Glomerular endothelial cell (primary cell): ENCODE data around the gene DUSP22. TPM values are rescaled to one million over a fixed set of nuclear protein-coding genes. Genes with fewer than 3 reads are reported as not detected.

Source experiments
- DNase-seq: peaks from one replicate; pipeline ENCODE4 v3.0.0-alpha.2; 2011; ENCODE audit warnings: low read depth, low spot score; ENCODE audit errors: extremely low read depth
- total RNA-seq: library from RNA; depleted of rRNA; stranded (reverse); fragments of >200 nt; gene quantifications from 2 replicates; pipeline ENCODE4 v1.2.3, GENCODE V29; 2015

Gene DUSP22
- total RNA-seq, 1 donor from 2014 or later = 44.1 TPM

DNA sequence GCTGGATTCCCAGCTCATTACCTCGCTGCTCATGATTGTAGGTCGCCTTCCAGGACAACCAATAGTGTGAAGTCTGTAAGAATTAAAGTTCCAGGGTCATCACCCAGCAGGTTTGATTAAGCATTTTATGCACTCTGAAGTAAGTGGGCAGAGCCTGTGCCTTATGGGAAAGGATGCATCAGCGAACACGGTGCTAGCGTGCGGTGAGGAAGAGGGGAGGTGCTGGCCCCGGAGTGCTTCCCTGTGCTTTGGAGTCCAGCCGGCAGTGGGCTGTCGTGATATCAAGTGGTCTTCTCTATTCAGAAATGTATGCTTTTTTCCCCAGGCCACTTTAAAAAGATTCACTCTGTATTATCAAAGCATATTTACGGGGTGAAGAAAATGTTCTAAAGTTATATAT lies 16.0 kb downstream of the DUSP22 start:
- DNase-seq = no peak

DNA sequence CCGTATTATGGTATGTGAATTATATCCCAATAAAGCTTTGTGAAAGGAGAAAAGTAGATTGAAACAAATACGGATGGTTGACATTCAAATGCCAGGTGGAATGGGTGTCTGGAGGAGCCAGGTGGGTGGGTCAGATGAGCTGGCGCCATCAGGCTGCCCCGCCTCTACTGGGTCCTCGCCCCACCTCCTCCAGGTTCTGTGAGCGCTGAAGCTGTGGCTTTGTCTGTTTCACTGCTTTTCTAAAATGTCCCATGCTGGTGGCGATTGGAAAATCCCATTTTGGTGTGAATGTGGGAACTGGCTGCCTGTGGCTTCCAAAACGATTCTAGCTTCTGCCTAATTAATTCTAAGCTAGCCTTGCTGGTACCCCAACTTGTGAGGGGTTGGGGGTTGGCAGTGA lies 16.5 kb downstream of the DUSP22 start:
- DNase-seq = no peak

DNA sequence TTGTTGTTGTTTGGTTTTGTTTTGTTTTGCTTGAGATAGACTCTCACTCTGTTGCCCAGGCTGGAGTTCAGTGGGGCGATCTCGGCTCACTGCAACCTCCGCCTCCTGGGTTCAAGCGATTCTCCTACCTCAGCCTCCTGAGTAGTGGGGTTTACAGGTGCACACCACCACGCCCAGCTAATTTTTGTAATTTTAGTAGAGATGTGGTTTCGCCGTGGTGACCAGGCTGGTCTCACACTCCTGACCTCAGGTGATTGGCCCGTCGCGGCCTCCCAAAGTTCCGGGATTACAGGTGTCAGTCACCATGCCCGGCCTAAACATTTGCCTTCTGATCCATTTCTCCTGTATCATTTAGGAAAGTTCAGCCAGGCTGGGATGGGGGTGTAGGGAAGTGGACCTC lies 17.7 kb downstream of the DUSP22 start:
- no peak for DNase-seq

DNA sequence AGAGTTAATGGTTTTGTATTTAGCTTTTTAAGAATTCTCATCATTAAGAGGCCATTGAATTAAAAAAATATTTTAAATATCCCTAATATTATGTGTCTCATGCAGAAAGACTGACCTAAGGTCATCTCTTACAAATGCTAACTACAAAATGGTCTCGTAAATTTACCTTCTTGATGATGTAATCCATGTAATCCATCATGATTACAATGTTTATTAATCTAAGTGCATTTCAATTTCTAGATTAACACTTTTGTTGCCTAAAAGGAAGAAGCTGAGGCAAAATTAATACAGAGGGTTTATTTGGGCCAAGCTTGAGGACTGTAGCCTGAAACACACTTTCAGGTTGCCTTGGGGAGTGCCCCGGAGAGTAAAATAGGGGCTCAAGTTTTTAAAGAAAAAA lies 18.4 kb downstream of the DUSP22 start:
- no peak for DNase-seq

DNA sequence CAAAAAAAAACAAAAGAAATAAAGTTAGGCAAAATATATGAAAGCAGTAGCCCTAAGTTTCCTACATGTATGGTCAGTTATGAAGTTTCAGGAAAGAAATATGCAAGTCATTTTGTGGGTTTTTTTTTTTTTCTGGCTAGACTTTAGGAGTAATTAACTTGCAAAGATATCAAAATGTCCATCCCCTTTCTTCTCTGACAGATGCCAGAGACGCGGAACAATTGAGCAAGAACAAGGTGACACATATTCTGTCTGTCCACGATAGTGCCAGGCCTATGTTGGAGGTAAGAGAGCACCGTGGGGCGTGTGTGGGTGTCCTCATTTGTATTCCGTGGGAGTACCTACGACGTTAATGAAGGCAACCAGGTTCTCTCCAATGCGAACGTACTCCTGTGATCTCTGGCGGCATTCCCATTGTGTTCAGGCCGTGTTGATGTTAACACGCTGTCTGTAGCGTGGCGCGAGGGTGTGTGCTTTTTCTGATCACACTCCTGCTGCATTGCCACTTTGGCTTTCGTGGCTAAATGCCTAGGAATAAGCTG lies 19.5 kb downstream of the DUSP22 start:
- no peak for DNase-seq

DNA sequence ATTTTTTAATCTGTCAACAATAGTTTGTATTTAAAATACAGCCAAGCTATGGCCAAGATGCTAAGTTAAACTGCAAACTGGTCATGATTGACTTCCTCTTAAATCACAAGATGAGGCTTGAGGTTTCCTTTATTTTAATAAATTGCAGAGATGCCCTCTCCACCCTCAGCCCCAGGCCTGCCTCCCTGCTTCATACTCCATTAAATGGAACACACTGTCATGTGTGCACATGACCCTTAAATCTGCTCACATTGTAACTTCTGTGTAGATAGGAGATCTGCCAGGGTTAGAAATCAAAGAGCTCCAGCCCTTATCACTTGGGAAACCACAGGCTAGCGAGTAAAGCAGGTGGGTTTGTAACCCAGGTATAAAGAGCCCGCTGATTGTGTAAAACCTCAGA lies 20.8 kb downstream of the DUSP22 start:
- DNase-seq = no peak

DNA sequence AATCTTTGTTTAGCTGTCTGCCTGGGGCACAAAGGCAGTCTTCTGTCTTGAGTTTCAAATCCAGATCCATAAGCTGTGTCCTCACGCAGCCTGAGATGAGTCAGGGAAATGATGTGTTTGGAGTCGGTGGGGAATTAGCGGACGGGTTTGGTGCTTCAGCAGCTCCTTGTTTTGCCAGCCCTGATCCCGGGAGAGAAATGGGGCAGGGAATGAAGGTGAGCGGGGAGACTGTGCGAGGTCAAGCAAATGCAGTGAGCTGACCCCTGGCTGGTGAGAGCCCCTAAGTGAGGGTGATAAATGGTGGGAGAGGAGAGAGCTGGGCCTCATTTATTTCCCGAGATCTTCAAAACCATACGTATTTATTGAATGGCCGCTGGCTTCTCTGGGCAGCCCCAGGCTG lies 21.6 kb downstream of the DUSP22 start:
- DNase-seq = no peak

DNA sequence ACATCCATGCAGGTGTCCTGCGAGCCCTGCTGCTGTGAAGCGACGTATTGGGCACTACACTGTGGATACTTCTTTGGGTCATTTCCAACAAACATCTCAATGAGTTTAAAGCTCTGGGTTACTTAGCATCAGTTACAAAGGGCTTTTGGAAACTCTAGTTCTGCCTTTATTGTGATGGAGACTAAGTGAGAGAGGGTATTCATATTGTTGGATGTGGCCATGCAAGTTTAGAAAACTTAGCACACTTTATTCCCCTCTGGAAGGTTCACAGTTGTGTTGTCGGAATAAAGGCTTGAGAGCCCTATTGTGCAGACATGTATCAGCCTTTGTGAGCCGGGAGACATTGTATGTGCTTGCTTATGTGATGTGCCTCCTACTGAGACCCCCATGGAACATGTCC lies 22.1 kb downstream of the DUSP22 start:
- no peak for DNase-seq

DNA sequence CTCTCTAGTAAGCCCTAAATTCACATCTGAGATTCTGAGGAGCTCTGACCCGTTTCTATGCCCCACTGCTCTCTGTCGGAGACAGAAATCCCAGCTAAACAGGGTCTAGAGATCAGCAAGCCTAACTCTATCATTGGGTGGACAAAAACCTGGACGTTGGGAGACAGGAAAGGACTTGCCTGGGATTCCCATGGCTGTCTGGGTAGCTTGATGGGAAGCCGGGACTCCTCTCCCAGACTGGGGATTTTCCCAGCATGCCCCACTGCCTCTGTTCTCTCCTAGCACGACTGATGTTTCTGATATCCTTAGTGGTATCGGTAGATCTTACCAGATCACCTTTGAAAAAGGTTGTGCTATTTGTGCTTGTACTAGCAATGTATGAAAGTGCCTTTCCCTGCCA lies 22.9 kb downstream of the DUSP22 start:
- DNase-seq = no peak

DNA sequence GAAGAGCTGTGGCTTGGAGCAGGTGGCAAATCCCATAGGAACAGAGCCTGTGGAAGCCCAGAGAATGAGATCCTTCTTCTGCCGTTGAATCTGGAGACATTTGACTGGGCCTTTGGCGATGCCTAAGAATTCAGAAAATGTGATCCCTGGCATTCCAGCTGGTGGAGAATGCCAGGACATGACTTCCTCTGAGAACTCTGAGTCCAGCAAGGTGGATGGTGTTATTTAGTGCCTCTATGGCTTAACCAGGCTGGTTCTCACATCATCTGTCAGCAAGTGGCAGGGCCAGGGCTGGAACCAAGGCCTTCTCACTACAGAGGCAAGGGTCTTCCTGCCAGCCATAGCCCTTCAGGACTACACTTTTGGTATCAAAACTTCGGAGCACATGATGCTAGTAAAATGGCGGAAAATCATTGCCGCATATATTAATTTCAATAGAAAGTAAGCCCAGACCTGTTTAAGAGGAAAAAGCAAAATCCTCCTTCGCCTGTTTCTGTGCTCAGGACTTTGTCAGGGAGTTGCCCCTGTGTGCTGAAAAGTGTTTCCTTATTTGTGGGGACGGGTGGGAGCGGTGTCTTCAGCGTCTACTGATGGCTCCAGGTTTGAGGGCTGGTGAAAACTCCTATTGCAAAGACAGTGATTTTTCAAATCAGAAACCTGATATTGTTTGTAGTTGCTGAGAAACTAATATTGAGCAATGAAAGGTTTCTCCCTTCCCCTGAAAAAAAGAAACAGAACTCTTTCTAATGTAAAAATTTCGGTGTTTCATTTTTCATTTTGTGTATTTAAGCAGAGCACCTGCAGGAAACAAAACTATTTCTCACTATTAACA lies 23.9 kb downstream of the DUSP22 start:
- DNase-seq = no peak

DNA sequence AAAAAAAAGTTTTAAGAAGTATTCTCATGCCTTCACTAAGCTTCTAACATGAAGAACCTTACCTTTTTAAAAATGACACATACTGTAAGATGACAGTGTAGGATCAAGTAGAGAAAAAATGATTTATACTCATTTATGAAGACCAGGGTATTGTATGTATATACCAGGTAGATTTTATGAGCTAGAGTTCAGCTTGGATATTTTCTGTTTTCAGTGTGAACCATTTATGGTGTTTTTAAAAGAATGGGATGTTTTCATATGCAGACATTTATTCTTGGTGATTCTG lies 24.4 kb downstream of the DUSP22 start:
- no peak for DNase-seq

DNA sequence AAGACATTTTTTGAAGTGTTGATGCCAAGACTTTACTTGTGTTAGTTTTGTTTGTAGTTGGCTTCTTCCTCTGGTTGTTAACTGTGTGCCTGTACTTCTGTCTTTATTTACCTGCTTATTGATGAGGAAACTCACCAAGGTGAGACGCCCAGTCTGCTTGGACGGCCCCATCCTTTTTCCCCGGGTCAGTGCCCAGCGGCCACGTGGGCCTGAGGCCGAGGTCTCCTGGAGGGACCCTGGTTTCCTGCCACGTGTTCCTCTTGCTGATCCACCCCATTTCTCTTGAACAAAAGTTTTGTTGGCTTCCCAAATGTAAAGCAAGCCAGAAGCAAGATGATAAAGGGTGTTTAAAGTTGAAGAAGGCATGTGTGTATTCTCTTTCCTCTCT lies 24.8 kb downstream of the DUSP22 start:
- DNase-seq = no peak

DNA sequence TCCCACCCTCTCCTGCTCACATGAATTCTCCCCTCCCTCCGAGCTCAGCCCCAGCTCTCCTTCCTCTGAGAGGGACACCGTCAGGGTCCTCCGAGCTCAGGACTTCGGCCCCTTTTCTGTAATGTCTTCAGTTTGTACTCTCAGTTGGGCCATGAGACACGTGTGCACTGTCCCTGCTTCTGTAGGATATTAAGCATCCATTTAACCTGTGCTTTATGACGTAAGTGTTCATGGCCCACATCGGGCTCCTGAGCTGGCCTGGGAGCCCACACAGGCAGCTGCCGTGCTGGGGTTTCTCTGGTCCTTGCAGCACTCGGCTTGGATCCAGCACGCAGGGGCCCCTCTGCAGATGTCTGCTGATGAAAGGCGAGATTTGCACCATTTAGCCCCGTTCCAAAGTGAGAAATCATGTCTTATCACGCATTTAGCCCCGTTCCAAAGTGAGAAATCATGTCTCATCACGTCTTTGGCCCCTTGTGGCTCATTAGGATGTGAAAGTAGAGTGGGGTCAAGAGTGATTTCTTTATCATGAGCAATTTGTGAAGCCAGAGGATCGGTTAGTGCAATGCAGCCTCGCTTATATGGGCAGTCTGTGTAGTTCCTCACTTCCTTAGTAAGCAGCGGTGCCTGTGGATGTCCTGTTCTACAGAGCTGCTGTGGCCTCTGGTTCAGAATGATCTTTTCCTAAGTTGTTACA lies 25.3 kb downstream of the DUSP22 start:
- DNase-seq = no peak

DNA sequence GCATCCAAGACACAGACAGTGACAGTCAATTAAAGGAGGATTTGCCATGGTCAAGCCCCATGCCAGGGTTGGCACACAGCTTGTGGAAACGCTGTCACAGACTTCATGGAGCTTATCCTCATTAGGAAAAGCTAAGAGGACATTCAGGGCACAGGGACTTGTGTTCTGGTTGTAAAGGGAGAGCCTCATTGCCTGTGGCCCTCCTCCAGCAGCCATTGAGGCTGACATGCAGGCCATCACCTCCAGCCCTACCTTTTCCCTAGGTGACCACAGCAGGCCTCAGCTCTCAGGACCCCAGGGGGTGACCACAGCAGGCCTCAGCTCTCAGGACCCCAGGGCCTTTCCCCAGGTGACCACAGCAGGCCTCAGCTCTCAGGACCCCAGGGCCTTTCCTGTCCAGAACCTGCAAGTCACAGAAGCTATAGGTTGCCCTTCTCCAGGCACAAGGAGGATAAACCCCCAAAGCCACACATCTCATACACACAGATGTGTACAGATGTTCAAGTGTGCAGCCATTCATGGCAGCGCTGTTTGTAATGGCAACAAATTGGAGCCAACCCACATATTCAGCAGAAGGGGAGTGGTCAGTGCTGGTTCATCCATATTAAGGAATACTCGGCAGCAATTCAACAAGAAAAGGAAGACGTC lies 26.1 kb downstream of the DUSP22 start:
- DNase-seq = no peak

DNA sequence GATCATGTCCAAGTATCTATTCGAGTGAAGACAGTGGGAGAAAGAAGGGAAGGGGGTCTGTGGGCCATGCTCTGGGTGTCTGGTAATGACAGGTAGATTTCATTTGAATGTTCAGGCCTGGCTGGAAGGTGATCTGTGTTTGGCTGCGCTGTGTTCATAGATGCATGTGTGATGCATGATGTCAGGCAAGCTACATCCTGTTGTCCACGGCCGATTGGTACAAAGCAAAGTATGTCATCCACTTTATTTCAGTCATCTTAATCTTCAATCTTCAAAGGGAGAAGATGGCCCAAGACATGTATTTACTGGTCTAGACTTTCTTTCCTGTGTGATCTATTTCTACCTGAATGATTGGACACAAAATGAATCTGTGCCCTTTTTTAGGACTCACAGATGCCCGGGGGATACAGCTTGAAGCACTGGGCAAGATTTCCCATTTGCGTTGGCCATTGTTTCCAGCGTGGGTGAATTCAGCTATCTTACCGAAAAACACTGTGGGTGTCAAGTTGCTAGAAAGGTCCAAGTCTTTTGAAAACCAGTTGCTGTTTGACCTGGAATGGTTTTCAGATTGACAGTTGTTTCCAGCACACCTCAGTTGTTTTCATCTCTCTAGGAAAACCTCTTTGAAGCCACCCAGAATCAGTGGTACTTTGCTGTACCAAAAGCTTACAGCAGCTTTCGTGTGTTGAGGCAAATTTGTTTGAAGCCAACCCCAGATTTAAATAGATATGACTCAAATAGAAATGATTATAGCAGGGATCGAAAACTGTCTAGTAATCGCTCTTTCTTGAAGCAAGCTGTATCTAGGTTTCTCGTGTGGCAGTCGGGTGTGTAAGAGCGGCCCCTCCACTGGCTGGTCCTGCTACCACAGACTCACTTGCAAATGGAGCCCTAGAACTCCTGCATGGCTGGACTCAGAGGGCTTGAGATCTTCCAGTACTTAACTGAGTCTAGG lies 27.2 kb downstream of the DUSP22 start:
- no peak for DNase-seq

DNA sequence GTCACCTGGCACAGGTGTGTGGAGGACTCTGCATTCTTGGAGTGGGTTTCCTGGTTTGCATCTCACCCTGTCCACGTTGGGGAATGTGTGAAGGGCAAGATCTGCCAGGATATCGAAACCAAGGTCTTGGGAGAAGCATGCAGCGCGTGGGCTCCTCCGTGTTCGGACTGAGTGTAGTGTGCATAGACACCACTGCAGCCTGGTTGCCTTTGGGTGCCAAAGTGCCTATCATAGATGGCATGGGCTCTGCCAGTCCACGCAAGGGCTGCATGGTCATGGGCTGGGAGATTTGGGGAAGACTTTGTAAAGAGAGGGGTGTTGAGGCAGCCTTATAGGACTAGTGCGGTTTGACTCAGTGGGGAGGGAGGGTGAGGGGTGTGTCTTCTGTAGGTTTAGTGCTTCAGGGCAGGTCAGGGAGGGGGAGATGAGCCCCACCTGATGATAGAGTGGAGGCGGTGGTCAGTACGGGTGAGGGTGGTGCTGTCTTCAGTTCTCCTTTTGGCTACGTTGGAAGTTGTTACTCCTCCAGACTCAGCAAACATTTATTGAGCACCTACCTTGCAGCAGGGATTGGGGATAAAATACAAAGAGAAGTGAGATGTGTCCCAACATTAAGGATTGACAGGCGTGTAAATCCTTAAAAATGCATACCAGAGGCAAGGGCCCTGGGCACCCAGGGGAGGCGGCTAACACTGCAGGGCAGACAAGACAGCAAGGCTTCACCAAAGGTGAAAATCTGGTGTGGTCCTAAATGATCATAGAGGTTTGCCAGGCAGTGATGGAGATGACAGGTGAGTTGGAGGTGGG lies 28.3 kb downstream of the DUSP22 start:
- DNase-seq = no peak

DNA sequence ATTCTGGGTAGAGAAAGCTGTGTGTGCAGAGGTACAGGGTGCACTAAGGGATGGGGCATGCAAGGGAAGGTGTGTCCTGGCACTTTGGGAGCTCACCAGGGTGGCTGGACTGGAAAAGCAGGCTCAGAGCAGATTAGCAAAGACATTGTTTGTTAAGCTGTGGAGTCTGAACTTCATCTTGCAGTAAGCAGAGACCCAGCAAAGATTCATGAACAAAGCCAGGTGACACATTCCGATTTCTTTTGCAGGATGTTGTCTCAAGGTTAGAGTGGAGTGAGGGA lies 28.8 kb downstream of the DUSP22 start:
- DNase-seq = no peak

DNA sequence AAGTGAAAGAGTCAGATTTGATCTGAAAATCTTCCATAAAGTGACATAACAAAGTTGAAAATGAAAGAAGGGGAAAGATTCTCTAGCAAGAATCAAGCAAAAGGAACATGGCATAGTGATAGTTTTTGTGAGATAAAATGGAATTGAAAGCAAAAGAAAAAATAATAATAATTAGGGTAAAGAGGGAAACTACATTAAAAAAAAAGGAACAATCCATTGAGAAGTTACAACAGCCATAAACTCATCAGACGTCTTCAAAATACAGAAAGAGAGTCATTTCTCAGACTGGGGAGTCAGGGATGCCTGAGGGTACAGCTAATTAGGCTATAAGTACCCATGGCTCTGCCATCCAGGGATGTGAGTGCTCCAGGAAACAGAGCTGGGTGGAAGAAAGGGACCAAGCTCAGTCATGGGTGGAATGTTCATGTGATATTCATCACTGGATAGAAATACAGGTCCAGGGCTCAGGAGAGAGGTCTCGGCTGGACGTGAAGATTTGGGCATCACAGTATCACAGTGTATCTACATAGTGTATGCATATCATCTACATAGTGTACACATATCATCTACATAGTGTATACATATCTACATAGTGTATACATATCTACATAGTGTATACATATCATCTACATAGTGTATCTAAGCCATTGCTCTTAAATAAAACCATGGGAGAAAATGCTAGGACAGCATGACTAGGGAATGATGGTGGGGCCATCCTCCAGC lies 29.4 kb downstream of the DUSP22 start:
- no peak for DNase-seq

DNA sequence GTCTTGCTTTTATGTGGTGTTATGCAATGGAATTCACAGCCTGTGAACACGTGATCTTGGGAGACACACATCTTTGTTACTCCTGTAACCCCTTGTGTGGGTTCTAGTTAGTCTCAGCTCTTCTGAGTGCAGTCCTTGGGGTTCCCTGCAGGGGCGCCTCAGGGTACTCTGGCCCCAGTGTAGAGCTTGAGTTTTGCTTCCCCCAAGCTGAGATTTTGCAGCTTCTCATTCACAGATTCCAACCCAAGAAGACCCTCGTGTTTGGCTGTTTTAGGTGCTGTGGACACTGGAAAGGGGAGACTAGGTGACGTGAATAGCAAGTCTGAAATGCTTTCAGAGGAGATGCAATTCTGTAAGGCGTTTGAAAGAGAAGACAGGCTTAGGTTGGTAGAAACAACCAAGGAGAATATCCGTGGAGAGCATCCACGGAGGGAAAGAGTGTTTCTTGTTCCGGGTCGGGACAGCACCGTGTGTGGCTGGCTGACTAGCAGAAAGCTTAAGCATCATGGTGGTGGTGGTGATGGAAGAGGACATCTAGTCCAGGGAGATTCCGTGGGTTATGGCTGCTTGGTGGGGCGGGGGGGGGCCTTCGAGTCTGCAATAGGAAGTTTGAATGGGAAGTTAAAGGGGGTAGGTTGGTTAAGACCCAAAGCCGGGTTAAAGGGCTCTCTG lies 30.1 kb downstream of the DUSP22 start:
- DNase-seq = no peak
